HG02970 (cell line): ENCODE measurements around the gene ITGA4.

Experiments used
- ATAC-seq: cut with Tn5 transposase; IDR thresholded peaks from one replicate; pipeline ENCODE4 v1.9.1; 2021; ENCODE audit warnings: mild to moderate bottlenecking, moderate library complexity, moderate number of reproducible peaks; ENCODE audit not compliant: unreplicated experiment, low FRiP score

ITGA4 gene

GRCh38 chr2:181485638-181485946 is 28.4 kb downstream of the ITGA4 start:
- no peak for ATAC-seq

GRCh38 chr2:181499231-181499630 is 42.0 kb downstream of the ITGA4 start:
- no peak for ATAC-seq

GRCh38 chr2:181500201-181500600 is 43.0 kb downstream of the ITGA4 start:
- no peak for ATAC-seq

GRCh38 chr2:181515719-181516118 is 58.5 kb downstream of the ITGA4 start:
- no peak for ATAC-seq

GRCh38 chr2:181516992-181517391 is 59.8 kb downstream of the ITGA4 start:
- ATAC-seq, result no peak

GRCh38 chr2:181517685-181518301 is 60.6 kb downstream of the ITGA4 start:
- ATAC-seq, result no peak

GRCh38 chr2:181520253-181520652 is 63.1 kb downstream of the ITGA4 start:
- ATAC-seq, result no peak

GRCh38 chr2:181523756-181524155 is 66.6 kb downstream of the ITGA4 start:
- ATAC-seq, result no peak

GRCh38 chr2:181526014-181526413 is 68.8 kb downstream of the ITGA4 start:
- no peak for ATAC-seq

GRCh38 chr2:181527058-181527457 is 69.9 kb downstream of the ITGA4 start:
- ATAC-seq, result no peak

- ATAC-seq, result no peak
These were observed 71.3 kb downstream of the ITGA4 start for GRCh38 chr2:181528441-181528840.

GRCh38 chr2:181536730-181537129 is 79.5 kb downstream of the ITGA4 start:
- no peak for ATAC-seq

GRCh38 chr2:181540421-181540820 is 83.2 kb downstream of the ITGA4 start:
- no peak for ATAC-seq

GRCh38 chr2:181542170-181542569 is 85.0 kb downstream of the ITGA4 start:
- no peak for ATAC-seq

- ATAC-seq, result no peak
These were observed 88.9 kb downstream of the ITGA4 start for GRCh38 chr2:181546086-181546485.

- no peak for ATAC-seq
These were observed 95.6 kb downstream of the ITGA4 start for GRCh38 chr2:181552808-181553207.

- no peak for ATAC-seq
These were observed 96.1 kb downstream of the ITGA4 start for GRCh38 chr2:181553244-181553643.

- no peak for ATAC-seq
These were observed 97.1 kb downstream of the ITGA4 start for GRCh38 chr2:181554061-181554830.

- ATAC-seq, result no peak
These were observed 101.2 kb downstream of the ITGA4 start for GRCh38 chr2:181558371-181558770.

GRCh38 chr2:181563101-181563692 is 106.0 kb downstream of the ITGA4 start:
- ATAC-seq, result no peak

- no peak for ATAC-seq
These were observed 109.3 kb downstream of the ITGA4 start for GRCh38 chr2:181566334-181567032.
